GM18511 (cell line): Measurements from ENCODE around the gene CREB3.

ENCODE experiments used
- ATAC-seq: cut with Tn5 transposase; IDR thresholded peaks from one replicate; pipeline ENCODE4 v1.9.1; 2021; ENCODE audit warnings: mild to moderate bottlenecking, moderate library complexity; ENCODE audit not compliant: unreplicated experiment

Gene CREB3

DNA sequence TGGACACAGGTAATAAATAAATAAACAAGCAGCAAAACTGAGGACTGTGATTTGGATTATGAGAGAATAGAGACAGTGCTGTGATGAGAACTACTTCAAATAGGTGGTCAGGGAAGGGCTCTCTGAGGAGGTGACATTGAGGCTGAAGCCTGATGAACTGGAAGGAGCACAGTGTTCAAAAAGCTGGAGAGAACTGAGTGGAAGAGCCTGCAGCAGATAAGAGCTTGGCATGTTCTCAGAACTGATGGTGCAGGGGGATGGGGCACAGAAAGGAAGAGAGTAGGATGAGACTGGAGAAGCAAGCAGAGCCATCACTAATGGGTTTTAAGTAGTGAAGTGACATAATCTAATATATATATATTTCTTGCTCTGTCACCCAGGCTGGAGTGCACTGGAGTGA lies 31.5 kb upstream of the CREB3 start:
- ATAC-seq: no peak

DNA sequence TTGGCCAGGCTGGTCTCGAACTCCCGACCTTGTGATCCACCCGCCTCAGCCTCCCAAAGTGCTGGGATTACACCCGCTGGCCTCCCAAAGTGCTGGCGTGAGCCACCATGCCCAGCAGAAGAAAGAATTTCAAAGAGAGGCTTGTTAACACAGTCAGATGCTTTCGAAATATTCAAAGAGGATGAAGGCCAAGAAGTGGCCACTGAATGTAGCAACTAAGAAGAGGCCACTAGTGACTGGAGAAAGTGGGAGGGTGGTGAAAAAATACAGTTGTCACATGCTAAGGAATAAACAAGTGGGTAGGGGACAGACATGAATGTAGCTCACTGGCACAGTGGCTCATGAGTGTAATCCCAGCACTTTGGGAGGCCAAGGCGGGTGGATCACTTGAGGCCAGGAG lies 29.8 kb upstream of the CREB3 start:
- no peak for ATAC-seq

DNA sequence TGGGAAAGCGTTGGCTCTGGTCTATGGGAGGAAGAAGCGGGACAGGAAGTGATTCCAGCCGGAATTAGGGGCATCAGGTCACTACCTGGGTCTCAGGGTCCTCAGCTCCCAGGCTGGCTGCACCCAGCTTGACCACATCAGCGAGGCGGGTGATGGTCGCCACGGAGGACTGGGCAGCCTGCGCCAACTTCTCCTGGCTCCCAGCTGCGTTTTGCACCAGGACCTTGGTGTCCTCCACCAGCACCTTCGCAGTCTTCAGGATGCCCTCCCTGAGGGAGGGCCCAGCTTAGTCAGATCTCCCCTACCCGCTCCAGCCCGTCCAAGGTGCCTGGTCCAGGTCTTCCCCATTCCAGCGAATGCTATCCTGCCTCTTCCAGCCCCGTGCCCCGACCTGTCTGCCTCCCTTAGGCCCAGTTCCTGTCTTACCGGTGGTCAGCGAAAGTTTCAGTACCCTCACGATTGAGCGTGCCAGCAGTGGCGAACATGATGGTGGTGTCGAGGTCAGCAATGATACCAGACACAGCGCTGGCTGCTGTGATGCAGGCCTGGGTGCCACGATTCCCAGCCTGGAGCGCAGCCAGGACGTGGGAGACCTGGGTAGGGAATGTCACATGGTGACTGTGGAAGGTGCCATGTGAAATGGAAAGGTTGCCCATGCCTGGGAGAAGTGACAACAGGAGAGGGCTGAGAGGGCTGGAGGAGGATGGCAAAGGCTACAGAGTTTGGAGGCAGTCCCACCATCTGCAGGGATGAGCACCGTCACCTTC lies 28.4 kb upstream of the CREB3 start:
- ATAC-seq: no peak

DNA sequence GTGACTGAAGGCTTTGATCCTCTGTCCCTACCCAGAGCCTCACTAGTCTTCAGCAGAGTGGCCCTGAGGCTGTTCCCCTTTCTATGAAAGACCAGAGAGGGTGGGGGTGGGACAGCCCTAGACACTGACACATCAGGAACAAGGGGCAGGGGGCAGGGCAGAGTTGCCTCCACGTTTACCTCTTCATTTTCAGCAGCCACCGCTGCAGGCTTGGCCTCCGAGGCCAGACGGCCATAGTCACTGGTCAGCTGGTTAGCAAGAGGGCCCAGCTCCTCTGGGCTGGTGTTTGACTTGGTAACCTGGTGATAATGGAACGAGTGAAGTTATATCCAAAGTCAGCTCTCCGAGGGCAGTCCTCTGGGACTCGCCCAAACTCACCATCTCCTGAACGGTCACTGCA lies 27.1 kb upstream of the CREB3 start:
- no peak for ATAC-seq

DNA sequence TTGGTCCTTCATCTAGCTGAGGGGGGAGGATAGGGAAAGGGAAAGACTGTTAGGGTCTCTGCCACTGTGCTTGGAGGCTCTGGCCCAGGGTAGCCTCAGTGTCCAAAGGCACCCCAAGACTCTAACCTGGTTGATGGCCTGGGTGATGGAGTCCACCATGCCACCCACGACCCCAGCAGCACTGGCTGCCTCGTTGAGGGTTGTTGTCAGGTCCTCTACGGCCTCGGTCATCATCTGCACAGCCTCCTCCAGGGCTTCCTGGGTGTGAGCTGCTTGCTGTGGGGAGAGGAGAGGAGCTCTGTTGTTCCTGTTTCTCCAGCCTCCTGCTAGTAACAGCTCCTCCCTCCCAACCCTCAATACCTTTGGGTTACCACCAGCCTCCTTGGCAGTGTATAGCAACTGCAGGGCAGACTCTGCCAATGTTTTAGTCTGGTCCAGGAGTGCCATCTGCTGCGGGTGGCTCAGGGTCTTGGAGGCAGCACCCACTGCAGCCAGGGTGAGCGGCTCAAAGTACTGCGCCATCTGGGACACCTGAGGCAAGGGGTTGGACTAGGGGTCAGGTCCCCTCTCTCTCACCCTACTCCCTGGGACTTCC lies 26.5 kb upstream of the CREB3 start:
- no peak for ATAC-seq

DNA sequence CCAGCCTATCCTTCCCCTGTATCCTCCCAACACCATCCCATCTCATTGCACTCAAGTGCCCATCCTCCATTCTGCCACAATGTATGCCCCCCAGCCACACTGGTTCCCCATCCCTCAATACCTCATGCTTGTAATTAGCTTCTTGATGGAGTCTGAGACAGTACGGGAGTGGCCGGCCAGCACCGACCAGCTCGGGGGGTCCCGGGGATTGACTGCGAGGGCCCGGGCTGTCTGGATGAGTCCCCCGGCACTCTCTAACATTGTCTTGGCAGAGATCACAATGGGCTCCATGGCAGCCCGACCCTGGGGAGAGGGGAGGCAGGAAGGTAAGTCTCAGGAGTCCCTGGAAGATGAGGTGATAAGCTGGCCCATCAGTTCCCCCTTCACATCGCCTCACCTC lies 25.5 kb upstream of the CREB3 start:
- no peak for ATAC-seq

DNA sequence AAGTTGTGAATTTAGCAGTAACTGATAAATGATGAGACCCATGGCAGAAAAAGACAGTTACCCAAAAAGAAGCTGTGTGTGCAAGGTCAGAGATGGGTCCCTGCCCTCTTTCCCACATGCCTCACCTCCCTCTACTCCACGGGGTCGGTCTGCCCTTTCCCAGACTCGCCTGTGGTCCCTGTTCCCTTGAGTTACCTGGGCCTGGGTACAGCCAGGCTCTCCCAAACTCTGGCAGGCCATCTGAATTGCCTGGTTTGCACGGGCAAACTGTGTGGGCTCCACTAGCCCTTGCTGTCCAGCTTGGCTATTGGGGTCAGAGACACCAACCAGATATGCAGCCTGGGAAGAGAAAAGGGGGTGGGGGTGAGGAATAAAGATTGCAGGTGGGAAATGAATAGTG lies 24.3 kb upstream of the CREB3 start:
- no peak for ATAC-seq

DNA sequence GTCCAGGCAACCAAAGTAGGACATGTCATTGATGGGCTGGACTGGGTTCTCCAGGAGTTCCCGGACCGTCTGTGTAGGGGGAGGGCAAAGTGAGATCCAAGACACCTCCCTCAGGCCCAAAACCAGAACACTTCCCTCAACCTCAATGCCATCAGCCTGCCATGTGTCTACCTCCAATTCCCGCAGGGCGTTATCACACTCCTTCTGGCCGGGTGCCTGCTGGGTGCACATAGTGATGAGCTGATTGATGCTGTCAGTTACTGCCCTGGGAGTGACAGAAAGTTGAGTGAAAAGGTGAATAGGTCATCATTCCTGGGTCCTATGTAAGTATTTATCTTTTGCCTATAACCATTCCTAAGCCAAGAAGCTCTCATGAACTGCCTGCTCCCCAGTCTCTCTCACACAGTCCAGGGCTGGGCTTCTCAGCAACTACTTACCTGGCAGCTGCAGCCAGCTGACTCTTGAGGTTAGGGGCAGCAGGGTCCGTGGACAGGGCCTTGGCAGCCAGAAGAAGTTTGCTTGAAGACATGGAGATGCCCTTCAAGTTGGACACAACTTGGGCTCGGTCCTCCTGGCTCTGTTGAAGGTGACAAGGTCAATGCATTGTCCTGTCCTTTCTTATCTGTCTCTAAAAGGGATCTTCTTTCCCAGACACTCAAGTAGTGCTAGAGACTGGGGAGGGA lies 21.5 kb upstream of the CREB3 start:
- ATAC-seq: no peak

DNA sequence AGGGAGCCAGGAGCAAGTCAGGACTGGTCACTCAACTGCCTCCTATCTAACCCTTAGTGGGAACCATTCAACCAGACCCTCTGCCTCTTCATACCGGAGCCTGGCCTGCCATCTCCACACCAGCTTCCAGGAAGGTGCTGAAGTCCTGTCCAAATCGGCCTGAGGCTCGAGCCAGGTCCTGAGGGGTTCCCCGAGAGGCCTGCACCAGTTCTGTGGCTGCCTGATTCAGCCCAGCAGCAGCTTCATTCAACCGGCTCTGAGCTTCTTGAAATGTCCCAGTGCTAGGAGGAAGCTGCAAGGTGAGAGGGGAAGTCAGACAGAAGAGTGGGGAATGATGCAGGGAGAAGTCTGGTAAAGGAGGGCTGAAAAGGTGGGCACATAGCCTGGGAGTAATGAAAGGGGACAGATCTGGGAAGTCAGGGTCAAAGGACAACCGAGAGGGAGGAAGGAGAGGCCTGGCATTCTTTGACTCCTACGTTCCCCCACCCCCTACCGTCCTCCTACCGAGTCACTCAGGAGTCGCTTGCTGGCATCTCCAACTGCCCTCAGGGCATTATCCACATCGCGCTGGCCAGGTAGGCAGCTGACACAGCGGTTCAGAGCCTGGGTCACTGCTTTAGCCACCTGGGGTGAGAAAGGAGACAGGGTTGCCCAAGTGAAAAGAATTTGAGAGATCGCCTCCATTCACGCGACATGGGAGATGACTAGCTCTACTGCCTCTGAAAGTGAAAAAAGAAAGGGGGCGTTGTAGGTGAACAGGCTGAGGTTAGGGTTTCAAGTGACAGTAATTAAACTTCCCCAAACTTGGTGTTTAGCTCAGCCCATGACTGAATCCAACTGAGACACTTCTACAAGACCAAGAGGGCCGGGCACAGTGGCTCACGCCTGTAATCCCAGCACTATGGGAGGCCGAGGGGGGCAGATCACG lies 20.7 kb upstream of the CREB3 start:
- ATAC-seq: no peak

DNA sequence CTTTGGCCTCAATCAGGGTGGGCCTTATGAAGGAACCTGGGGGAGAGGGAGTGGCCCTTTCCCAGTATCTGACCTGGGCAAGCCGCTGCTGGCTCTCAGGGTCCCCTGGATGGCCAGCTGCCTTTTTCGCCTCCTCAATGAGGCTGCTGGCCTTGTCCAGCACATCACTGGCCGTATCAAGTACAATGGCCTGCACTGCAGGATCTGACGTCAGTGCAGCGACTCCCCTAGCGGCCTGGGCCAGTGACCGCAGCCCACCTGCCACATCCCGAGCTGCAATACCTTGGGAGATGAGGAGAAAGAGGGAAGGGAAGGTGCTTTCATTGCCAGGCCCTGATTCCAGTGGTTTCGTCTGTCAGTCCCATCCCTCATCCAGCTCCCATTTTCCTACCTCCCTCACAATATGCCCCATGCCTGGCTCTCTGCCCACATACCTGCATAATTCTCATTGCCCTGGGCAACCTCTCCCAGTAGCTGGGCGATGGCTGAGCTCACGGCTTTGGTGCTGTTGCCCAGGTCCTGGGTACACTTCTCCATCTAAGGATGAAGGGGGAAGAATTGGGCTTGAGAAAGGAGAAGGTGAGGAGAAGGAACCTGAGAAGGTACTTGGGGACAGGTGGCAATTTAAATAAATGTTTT lies 19.6 kb upstream of the CREB3 start:
- no peak for ATAC-seq

DNA sequence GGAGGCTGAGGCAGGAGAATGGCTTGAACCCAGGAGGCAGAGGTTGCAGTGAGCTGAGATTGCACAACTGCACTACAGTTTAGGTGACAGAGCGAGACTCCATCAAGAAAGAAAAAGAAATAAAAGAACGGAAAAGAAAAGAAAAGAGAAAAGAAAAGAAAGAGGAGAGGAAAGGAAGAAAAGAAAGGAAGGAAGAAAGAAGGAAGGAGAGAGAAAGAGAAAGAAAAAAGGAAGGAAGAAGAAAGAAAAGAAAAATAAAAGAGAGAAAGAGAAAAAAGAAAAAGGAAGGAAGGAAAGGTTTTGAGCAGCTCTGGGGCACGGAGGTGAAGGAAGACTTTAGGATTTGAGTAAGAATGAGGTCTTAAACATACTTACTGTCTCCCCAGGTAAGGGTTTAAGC lies 18.9 kb upstream of the CREB3 start:
- ATAC-seq: no peak

DNA sequence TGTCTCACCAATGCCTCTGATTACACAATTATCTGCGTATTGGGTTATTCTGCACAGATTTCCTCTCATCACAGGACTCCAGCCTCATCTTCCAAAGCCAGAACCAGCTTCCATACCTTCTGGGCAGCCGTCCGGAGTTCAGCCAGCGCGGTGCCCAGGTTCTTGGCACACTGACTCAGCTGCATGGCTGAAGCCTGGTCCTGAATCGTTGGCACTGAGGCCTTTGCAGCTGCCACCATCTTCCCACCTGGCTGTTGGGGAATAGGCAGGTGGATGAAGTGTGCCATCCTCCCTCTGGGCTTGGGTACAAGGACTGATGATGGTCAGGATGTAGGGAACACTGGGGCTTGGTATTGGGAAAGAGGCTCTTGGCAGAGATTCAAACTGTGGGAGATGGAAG lies 18.3 kb upstream of the CREB3 start:
- ATAC-seq: no peak

DNA sequence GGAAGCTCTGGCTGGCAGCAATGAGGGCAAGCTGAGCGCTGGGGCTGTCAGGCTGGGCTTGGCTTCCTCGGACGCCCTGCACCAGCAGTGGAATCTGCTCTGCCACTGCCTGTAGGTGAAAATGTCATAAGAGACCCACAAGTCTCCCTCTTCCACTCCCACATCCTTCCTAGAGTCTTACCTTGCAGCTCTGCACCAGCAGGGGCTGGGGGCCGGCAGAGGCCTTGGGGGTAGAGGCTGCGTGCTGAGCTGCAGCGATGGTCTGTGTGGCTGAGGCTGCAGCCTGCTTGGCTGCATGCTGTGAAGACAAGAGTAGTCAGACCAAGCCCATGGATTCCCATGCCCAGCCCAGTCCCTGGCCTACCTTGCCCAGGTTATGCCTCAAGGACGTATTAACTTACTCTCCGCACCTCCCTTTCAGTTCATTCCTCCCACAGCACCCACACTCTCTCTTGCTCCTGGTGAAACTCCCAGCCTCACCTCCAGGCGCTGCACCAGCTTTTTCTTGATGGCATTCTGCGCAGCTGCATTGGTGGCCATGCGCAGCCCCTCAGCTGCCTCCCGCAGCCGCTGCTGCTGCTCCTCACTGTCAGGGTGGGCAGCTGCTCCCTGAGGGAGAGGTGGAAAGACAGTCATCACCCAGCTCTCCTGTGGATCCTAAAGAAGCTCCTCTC lies 17.8 kb upstream of the CREB3 start:
- no peak for ATAC-seq

DNA sequence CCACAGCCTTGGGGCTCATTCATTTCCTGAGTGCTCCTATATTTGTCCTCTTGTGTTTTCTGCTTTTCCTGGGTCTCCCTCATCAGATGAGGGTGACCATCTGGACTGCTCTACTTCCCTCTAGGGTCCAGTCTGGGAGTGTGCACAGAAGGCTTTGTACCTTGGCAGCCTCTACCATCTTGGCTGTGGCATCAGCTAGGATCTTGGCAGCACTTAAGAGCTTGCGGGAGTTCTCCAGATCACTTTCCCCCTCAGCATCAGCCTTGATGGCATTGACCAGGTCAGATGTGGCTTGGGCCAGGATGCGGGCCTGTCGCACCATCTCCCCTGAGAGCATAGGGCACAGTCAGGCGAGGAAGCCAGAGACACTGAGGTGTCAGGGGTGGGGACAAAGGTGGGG lies 16.2 kb upstream of the CREB3 start:
- ATAC-seq: no peak

DNA sequence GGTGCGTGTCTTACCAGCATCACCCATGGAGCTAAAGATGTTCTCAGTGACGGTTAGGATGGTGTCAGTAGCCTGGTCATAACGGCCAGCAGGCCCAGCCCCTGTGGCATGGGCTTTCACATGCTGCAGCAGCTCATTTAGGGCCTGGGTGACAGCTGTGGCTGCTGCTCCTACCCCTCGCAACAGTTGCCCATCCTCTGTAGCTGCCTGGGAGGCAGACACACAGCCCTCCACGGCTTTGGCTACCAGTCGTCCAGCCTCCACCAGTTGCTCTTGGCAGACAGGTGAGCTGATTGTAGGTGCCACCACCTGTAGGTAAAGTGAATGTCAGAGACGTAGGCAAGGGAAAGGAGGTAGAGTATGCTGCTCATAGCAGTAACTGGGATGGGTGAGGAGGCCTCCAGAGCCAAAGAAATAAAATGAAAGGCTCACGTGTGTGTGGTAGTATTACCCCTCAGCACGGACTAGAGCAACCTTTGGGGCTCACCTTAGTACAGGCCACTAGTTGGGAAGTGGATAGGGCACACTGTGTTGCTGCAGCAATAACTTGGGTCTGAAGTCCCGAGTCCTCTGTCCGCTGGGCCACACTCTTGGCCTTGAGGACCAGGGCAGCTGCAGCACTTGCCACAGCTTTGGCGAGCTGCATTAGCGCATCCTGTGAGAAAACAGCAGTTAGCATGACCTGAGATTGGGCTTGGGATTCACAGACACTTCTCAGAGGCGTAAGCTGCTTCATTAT lies 15.2 kb upstream of the CREB3 start:
- ATAC-seq: no peak

DNA sequence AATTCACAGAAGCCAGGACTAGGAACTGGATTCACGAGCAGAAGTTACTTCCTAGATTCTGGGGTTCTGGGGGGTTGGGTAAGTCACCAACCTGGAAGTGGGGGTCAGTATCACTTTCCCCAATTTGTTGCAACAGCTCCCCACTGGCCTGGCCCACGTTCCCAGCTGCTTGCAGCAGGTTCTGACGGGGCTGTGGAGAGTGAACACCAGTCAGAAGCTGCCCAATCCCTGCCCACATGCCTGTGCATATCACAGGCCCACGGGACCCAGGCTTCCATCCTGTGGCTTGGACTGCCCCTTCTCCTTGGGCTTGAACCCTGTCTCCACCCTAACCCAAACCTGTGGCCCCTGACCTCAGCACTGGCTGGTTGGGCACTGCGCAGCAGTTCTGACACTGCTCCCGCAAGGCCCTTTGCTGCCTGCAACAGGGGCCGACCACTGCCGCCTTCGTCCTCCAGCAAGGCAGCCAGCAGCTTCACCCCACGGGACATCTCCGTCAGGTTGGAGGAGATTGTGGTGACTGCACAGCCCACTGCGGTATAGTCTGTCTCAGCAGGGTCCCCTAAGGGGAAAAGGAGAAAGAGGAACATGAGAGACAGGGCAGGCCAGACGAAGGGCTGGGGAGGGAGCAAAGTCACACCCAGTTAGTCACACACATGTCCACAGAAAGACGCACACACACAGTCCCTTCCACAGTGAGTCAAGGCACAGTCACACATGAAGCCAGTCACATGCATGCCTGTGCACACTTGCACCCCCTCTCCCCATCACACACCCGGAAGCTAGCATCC lies 13.6 kb upstream of the CREB3 start:
- peak; percentile 63 for ATAC-seq

DNA sequence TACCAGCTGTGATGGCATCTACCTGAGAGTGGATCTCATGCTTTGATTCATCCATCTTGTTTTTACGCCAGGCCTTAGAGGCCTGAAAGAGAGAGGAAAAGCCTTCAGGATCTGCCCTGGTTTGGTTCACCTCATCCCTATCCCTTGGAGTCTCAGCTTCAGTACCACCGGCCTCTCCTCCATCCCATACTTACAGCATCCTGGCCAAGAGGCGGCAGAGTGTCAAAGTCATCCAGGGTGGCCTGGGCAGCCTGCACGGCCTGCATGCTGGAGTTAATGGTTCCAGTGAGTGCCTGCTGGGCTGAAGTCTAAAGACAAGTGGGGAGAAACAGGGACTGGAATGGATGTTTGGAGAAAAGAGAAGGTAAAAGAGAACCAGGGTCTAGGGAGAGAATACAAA lies 12.9 kb upstream of the CREB3 start:
- ATAC-seq: no peak

DNA sequence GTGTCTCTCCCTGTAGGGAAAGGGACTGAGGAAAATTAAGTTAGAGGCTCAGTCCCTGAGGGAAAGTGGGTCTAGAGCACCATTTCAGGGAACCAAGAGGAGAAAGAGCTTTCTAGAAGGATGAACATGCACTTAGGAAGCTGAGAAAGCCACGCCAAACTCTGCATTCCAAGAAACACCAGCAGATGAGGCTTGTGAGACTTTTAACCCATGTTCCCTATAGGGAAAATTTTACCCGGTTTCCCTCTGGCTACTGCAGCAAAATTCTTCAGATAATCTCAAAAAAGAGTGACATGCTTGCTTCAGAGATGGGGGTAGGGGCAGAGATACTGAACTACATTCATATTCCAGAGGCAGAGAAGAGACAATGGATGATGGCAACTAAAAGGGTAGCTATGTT lies 9.0 kb upstream of the CREB3 start:
- no peak for ATAC-seq

DNA sequence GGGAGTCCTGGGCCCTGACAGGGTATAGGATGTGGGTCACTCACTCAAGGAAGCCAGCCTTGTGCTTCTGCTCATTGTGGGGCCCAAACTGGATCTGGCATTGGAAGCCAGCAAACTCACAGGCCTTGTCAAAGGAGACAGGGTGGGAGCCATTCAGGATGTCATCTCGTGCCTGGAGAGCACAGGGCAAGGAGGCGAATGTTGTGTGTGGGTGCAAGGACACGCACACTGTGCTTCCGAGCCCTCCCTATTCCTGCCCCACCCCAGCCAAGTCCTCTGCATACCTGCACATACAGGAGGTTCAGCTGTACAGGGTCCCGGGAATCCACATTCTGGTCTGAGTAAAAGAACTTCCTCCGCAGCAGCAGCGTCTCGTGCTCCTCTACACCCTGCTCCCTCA lies 8.6 kb upstream of the CREB3 start:
- no peak for ATAC-seq
